Naive B cell (primary cell): Measurements from ENCODE around the gene PCNA. TPM values are rescaled to one million over a fixed set of nuclear protein-coding genes. Genes with fewer than 3 reads are reported as not detected.

Experiments
- ATAC-seq, 2 donors: fragments of 150-1000 bp; cut with Tn5 transposase; 2 replicates each; pipeline ENCODE4 v1.10.0; 2021; ENCODE audit warnings: low read depth in 2 of 2, mild to moderate bottlenecking in 2 of 2, moderate library complexity in 2 of 2
- DNase-seq: peaks from one replicate; pipeline ENCODE4 v3.0.0; 2022
- H3K27ac Mint-ChIP-seq, 6 donors: one replicate each; pipeline ENCODE4 v1.8.0; 2020 to 2022; ENCODE audit warnings: mild to moderate bottlenecking in 6 of 6, mixed read lengths in 6 of 6, moderate library complexity in 5 of 6, inconsistent platforms in 2 of 6
- H3K27me3 Mint-ChIP-seq, 3 donors: one replicate each; pipeline ENCODE4 v1.8.0; 2021 to 2022; ENCODE audit warnings: mixed read lengths in 3 of 3, mild to moderate bottlenecking in 1 of 3
- H3K36me3 Mint-ChIP-seq, 2 donors: one replicate each; pipeline ENCODE4 v1.8.0; 2020 to 2022; ENCODE audit warnings: mixed read lengths in 2 of 2, inconsistent platforms in 1 of 2, mild to moderate bottlenecking in 1 of 2
- H3K4me1 Mint-ChIP-seq, 3 donors: one replicate each; pipeline ENCODE4 v1.8.0; 2020 to 2022; ENCODE audit warnings: mixed read lengths in 3 of 3, inconsistent platforms in 1 of 3, mild to moderate bottlenecking in 1 of 3, moderate library complexity in 1 of 3
- H3K4me3 Mint-ChIP-seq, 8 donors: one replicate each; pipeline ENCODE4 v1.8.0; 2020 to 2022; ENCODE audit warnings: mild to moderate bottlenecking in 8 of 8, mixed read lengths in 8 of 8, moderate library complexity in 8 of 8, inconsistent platforms in 2 of 8
- H3K9me3 Mint-ChIP-seq, 7 donors: one replicate each; pipeline ENCODE4 v1.8.0; 2020 to 2022; ENCODE audit warnings: mixed read lengths in 7 of 7, mild to moderate bottlenecking in 5 of 7, inconsistent platforms in 2 of 7, moderate library complexity in 1 of 7
- polyA plus RNA-seq, 6 donors: library from polyadenylated mRNA; unstranded; fragments of 300-500 nt; fragmentation: Illumina TruSeq; gene quantifications; one replicate each; pipeline ENCODE4 v1.2.3, GENCODE V29; 2021; ENCODE audit warnings: low read depth in 6 of 6

The PCNA gene
- polyA plus RNA-seq: 10 to 100 TPM; 33.4 to 43.0 (median 39.0) TPM

DNA sequence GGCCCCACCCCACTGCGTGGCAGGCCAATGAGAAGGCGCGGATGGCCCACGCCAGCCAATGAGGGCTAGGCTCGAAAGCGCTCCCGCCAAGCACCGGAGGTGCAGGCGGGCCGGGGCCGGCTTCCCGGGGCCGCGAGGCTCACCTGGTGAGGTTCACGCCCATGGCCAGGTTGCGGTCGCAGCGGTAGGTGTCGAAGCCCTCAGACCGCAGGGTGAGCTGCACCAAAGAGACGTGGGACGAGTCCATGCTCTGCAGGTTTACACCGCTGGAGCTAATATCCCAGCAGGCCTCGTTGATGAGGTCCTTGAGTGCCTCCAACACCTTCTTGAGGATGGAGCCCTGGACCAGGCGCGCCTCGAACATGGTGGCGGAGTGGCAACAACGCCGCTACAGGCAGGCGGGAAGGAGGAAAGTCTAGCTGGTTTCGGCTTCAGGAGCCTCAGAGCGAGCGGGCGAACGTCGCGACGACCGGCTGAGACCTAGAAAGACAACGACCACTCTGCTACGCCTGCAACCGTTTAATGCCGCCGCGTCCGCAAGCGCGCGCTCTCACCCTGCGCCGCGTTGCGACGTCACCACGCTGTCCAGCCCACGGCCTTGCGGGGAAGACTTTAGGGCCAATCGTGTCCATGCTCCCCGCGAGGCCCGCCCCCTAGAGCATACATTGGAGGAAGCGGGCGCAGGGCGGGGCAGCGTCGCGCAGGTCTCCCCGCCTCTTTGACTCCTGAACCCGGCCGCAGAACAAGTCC, at the start of gene PCNA:
TSS of gene PCNA (minus strand) at position 524 of the 750 bp plus-strand sequence. CDS start at position 364, 160 bp downstream.
- Mint-ChIP-seq H3K27me3 (no peaks in the 10 kb centered on the region), H3K27ac (peak within 1 kb of the TSS; percentile 85 to 98 (median 96)), H3K9me3 (no peaks in the 10 kb centered on the region), H3K4me1 (peaks cover 4 to 24% (median 11%) of the 10 kb centered on the region in 3 donors), H3K4me3 (peak within 1 kb of the TSS; percentile 89 to 99 (median 96)), H3K36me3 (peaks cover 0 to 5% of the 10 kb centered on the region in 2 donors)
- DNase-seq: peak; percentile 93
- peak; percentile 87 to 88 for ATAC-seq

DNA sequence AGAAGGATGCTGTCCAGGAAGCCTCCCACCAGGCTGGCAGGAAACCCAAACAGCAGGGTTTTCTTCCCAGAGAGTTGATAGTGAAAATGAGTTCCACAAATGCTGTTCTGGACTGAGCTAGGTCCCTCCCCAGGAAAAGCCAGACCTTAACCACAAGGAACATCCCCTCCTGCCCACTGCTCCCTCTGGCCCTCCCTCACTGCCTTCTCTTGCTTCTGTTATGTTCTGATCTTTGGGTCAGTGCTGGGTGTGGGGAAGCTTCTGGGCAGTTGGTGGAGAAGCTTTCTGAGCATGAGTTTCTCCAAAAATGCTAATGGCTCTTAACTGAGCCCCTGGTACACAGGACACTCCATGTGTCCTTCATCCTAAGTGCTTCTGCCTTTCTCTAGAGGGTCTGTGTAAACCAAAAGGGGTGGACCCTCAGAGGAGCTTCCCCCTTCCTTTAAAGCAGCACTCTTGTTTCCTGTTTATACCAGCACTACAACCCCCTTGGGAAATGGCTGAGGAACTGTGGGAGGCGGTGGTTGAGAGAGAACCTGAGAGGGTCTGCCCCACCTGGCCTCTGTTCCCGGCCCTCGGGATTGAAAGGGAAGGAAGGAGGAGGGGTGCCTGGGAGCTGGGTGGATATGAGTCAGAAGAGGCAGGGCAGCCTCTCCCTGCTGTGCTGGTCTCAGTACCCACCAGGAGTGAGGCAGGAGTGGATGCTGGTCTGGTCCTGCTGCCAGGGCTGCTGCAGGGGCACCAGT, 49.1 kb upstream of the PCNA start:
- H3K36me3 Mint-ChIP-seq: no peaks in the 10 kb centered on the region

DNA sequence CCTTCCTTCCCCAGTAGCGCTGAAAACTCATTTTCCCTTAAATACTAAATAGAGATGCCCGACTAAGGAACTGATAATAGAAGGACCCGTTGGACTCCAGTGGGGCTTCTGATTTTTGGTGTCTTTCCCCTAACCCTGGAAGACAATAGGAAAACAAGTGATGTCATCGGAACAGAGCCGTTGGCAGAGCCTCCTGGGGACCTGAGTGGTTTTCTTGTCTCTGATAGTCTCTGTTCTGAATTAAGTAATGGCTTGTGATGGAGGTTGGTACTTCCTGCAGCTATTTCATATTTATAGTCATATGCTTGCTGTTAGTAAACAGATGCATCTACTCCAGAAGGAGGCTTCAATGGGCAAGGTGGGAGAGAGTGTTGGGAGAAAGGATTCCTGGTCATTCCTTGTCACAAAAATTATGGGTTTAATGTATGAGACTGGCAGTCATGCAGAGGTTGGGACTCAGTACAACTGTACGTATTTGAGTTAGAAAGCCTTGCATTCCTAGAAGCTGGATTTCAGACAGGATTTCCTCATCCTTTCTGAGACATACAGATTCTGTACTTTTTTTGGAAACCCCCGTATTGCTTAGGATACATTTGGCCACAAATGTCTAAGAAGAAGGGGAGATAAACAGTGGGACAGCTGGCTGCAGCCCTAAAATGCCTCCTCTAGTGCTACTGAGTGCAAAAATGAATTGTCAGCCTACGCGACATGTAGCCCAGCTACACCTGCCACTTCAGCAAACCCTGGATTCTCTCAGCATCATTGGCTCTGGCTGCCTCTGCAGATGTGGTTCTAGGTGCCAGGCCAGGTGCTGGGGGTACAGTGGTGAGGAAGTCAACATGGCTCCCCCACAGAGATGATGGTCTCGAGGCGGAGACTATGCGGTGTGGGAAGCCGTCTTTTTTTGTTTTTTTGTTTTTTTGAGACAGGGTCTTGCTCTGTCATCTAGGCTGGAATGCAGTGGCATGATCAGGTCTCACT, 45.2 kb upstream of the PCNA start:
- Mint-ChIP-seq H3K4me3 (peak overlapping the region in 1 of 8 donors; percentile 9), H3K9me3 (peaks cover 0 to 2% (median 0%) of the 10 kb centered on the region in 7 donors), H3K36me3 (no peaks in the 10 kb centered on the region), H3K27ac (peak overlapping the region in 2 of 6 donors; percentile 20 to 85), H3K4me1 (peaks cover 60 to 85% (median 84%) of the 10 kb centered on the region in 3 donors), H3K27me3 (no peaks in the 10 kb centered on the region)
- ATAC-seq (no peak), DNase-seq (no peak)

More for the DNA sequence above, 49.1 kb upstream of the PCNA start:
- ATAC-seq (peak; percentile 73 to 82), DNase-seq (peak; percentile 29)
- Mint-ChIP-seq H3K9me3 (peaks cover 0 to 1% (median 0%) of the 10 kb centered on the region in 7 donors), H3K4me1 (peaks cover 61 to 95% (median 88%) of the 10 kb centered on the region in 3 donors), H3K27me3 (no peaks in the 10 kb centered on the region), H3K27ac (peak overlapping the region; percentile 87 to 94 (median 92)), H3K4me3 (peak overlapping the region in 7 of 8 donors; percentile 76 to 92 (median 81))

DNA sequence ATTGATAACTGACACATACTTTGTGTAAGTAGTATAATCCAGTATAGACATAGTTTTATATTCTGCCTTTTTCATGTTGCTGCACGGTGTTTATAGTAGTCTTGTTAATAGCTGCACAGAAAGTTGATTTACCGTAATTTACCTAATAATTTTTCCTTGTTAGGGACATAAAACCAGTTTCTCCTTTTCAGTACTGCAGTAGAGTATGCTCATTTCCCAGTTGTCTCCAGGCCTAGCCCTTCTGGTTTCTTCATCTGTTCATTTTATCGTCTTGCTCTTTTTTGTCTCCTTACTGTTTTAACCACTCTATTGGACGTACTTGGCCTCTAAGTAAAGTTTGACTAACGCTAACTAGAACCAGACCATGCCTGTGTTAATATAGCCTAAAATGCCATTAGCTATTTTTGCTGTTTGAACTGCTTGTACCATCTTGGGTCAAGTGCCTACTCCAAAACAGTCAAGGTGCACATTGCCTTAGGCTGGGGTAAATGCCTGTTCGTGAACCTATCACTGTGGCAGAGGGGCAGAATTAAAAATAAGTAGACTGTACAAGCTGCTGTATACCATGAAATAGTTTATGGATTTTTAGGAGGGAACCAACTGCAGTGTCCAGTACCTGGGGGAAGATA, 41.9 kb upstream of the PCNA start:
- peaks cover 0 to 4% (median 0%) of the 10 kb centered on the region in 7 donors for H3K9me3 Mint-ChIP-seq
- H3K4me3 Mint-ChIP-seq: no peak overlapping the region
- no peak for DNase-seq
- H3K27ac Mint-ChIP-seq: no peak overlapping the region
- H3K36me3 Mint-ChIP-seq: no peaks in the 10 kb centered on the region
- peaks cover 43 to 66% (median 62%) of the 10 kb centered on the region in 3 donors for H3K4me1 Mint-ChIP-seq
- no peaks in the 10 kb centered on the region for H3K27me3 Mint-ChIP-seq
- no peak for ATAC-seq

DNA sequence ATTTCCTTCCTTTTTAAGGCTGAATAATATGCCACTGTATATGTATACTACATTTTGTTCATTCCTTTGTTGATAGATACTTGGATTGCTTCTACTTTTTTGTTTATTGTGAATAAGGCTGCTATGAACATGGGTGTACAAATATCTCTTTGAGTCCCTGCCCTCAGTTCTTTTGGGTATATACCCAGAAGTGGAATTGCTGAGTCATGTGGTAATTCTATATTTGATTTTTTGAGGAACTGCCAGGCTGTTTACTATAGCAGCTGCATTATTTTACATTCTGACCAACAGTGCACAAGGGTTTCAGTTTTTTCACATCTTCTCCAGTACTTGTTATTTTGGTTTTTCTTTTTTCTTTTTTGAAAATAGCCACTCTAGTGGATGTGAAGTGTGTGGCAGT, 41.1 kb upstream of the PCNA start:
- H3K27me3 Mint-ChIP-seq: no peaks in the 10 kb centered on the region
- H3K27ac Mint-ChIP-seq: peak overlapping the region in 1 of 6 donors; percentile 67
- DNase-seq: no peak
- H3K9me3 Mint-ChIP-seq: peaks cover 0 to 4% (median 0%) of the 10 kb centered on the region in 7 donors
- no peak overlapping the region for H3K4me3 Mint-ChIP-seq
- H3K36me3 Mint-ChIP-seq: no peaks in the 10 kb centered on the region
- no peak for ATAC-seq
- peaks cover 41 to 65% (median 61%) of the 10 kb centered on the region in 3 donors for H3K4me1 Mint-ChIP-seq

DNA sequence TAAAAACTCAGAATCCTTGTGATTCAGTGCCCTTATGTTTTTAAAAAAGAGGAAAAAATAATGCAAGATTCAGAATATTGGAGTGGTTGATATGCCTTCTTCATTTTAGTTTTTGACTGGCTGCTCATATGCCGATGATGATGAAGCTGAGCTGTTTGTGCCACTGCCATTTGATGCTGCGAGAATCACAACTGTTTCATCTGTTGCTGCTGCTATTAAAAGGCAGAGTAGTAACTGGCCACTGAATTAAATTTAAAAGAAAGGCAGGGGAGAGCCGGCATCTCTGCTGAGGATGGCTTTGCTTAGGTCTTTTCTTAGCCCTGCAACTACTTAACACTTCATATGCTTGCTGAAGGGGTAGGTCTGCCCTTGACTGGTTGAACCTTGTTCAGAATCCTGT, 40.2 kb upstream of the PCNA start:
- Mint-ChIP-seq H3K36me3 (no peaks in the 10 kb centered on the region), H3K9me3 (peaks cover 0 to 4% (median 0%) of the 10 kb centered on the region in 7 donors), H3K27me3 (no peaks in the 10 kb centered on the region), H3K4me3 (no peak overlapping the region), H3K27ac (peak overlapping the region in 2 of 6 donors; percentile 42 to 85), H3K4me1 (peaks cover 41 to 61% (median 59%) of the 10 kb centered on the region in 3 donors)
- no peak for ATAC-seq
- DNase-seq: no peak

DNA sequence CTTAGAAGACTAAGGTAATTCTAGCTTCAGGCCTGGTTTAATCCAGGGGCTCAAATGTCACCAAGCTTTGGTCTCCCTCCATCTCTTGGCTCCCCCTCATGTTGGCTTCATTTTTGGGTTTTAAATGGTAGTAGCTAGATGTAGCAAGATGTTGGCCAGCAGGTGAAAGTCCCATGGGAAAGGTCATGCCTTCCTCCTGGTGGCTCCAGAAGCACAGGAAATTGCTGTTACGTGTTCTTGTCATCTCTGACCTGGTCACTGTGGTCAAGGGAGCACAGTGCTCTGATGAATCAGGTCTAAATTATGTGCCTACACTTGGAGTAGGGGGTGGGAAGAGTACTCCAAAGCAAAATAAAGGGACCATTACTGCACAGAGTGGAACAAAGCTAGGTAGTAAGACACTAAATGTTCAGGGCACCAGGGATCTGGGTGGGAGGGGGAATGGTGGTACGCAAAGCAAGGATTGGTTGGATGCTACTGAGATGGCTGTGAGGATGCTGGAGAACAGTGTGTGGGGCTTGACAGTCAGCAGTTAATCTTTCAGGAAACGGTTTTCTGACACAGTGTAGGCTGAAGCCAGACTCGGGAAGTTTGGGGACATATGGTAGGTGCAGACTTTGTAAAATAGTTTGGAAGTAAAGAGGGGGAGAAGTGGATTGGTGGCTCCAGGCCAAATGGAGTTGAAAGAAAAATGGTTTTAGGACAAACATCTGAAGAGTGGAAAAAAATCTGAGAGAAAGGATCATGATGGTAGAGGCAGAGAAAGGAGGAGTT, 37.1 kb upstream of the PCNA start:
- Mint-ChIP-seq H3K27ac (peak overlapping the region in 5 of 6 donors; percentile 6 to 93 (median 45)), H3K4me1 (peaks cover 41 to 59% (median 57%) of the 10 kb centered on the region in 3 donors), H3K9me3 (peaks cover 0 to 4% (median 0%) of the 10 kb centered on the region in 7 donors)

DNA sequence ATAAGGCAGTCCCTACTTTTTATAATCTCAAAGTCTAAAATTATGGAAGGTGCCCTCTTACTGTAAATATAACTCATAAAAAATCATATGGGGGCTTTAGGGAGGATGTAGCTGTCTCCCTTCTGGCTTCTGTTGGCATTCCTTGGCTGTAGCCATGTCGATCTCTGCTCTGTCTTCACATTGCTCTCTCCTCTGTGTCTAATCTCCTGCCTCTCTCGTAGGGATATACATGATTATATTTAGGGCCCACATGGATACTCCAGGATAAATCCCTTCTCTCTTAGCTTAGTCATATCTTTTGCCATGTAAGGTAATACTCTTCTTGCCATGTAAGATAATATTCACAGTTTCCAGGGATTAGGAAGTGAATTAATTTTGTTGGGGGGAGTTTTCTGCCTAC, 35.6 kb upstream of the PCNA start:
- ATAC-seq (no peak), DNase-seq (no peak)
- Mint-ChIP-seq H3K27ac (peak overlapping the region in 3 of 6 donors; percentile 6 to 63 (median 31)), H3K9me3 (peaks cover 0 to 4% (median 0%) of the 10 kb centered on the region in 7 donors), H3K36me3 (no peaks in the 10 kb centered on the region), H3K27me3 (no peaks in the 10 kb centered on the region), H3K4me1 (peaks cover 38 to 55% (median 54%) of the 10 kb centered on the region in 3 donors), H3K4me3 (no peak overlapping the region)

More for the DNA sequence above, 37.1 kb upstream of the PCNA start:
- Mint-ChIP-seq H3K36me3 (no peaks in the 10 kb centered on the region), H3K27me3 (no peaks in the 10 kb centered on the region), H3K4me3 (no peak overlapping the region)
- DNase-seq (no peak), ATAC-seq (no peak)

DNA sequence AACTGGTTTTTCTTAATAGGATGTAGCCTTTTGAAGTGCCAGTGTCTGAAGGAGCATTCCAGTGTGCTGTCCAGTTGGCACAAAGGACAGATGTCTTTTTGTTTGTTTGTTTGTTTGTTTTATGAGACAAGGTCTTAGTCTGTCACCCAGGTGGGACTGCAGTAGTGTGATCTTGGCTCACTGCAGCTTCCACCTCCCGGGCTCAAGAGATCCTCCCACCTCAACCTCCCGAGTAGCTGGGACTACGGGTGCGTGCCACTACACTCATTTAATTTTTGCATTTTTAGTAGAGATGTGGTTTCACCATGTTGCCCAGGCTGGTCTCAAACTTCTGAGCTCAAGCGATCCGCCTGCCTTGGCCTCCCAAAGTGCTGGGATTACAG, 34.8 kb upstream of the PCNA start:
- H3K4me1 Mint-ChIP-seq: peaks cover 41 to 56% (median 48%) of the 10 kb centered on the region in 3 donors
- no peak overlapping the region for H3K27ac Mint-ChIP-seq
- no peaks in the 10 kb centered on the region for H3K36me3 Mint-ChIP-seq
- no peak for ATAC-seq
- H3K9me3 Mint-ChIP-seq: peaks cover 0 to 4% (median 0%) of the 10 kb centered on the region in 7 donors
- DNase-seq: no peak
- no peak overlapping the region for H3K4me3 Mint-ChIP-seq
- no peaks in the 10 kb centered on the region for H3K27me3 Mint-ChIP-seq

DNA sequence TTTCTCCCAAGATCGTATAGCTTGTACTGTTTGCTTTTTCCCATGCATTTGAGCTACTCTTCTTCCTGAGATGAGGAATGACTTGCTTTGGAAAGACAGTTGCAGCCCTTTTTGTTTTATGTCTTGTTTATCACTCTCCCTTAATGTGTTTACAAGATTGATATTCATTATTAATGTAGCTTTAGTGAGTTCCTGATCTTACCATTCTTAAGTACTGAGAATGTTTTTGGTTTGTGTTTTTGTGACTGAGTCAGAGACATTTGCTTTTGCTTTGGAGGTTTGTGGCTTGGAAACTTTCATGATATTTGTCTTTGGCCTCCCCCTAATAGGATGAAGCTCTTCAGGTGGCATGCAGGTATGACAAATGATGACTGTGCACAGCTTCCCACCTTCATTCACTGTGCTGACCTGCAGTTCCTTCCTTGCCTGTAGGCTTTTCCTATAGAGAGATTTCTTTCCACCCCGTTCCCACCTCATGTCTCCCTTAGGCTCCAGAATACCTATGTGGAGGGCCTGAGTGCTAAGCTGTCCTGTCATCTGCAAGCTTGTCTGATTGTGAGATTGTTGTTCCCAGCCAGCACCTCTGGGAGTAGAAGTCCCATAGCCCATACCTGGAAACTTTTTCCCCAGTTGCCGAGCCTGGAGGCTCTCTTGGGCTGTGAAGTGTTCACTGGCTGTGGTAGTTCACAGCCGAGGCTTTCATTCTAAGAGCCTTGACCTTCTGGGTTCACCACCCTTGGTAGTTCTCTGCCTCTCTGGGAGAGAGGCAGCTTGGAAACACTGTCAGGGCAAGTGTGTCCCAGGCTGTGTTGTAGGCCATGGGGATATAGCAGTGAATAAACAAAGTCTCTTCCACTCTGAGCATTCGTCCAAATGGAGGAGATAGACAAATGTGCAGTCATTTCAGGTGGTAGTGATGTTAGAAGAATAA, 34.1 kb upstream of the PCNA start:
- H3K9me3 Mint-ChIP-seq: peaks cover 0 to 4% (median 0%) of the 10 kb centered on the region in 7 donors
- H3K4me1 Mint-ChIP-seq: peaks cover 45 to 62% (median 51%) of the 10 kb centered on the region in 3 donors
- ATAC-seq: no peak
- DNase-seq: no peak
- H3K36me3 Mint-ChIP-seq: no peaks in the 10 kb centered on the region
- no peak overlapping the region for H3K4me3 Mint-ChIP-seq
- H3K27me3 Mint-ChIP-seq: no peaks in the 10 kb centered on the region
- H3K27ac Mint-ChIP-seq: peak overlapping the region in 3 of 6 donors; percentile 4 to 75 (median 33)

DNA sequence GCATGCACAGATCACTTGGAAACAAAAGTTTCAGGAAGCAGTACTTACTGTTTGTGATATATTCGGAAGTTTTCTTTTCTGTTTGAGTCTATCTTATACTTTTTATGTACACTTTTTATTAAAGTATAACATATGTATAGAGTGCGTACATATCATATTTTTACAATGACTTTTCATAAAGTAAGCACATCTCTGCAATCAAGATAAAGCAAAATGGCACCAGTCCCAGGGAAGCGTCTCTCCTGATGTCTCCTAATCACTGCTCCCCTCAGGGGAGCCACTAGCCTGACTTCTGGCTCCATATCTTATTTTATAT, 33.4 kb upstream of the PCNA start:
- no peak for DNase-seq
- Mint-ChIP-seq H3K4me3 (no peak overlapping the region), H3K4me1 (peaks cover 49 to 64% (median 56%) of the 10 kb centered on the region in 3 donors), H3K36me3 (no peaks in the 10 kb centered on the region), H3K27ac (peak overlapping the region in 1 of 6 donors; percentile 75), H3K27me3 (no peaks in the 10 kb centered on the region), H3K9me3 (peaks cover 0 to 4% (median 0%) of the 10 kb centered on the region in 7 donors)
- ATAC-seq: no peak
